Right atrium auricular region (tissue), 2 donors: ENCODE results near the gene KRTAP4-16. TPM values are rescaled to one million over a fixed set of nuclear protein-coding genes. Genes with fewer than 3 reads are reported as not detected.

ENCODE experiments used
- DNase-seq: peaks from one replicate; pipeline ENCODE4 v3.0.0-alpha.2; 2019; ENCODE audit warnings: low spot score
- H3K27ac ChIP-seq, 2 donors: fragments of 200-600 bp; sonication (generic); 1 replicate in 1 of 2; 2 replicates in 1 of 2; pipeline ENCODE4 v1.5.1; 2016 to 2019
- H3K27me3 ChIP-seq, 2 donors: fragments of 200-600 bp; sonication (generic); one replicate each; pipeline versions ENCODE4 v1.5.1 to v1.6.0; 2017 to 2019
- H3K36me3 ChIP-seq: fragments of 200-600 bp; sonication (generic); one replicate; pipeline ENCODE4 v1.5.1; 2016
- H3K4me1 ChIP-seq, 2 donors: fragments of 200-600 bp; sonication (generic); one replicate each; pipeline versions ENCODE4 v1.5.1 to v1.6.0; 2017 to 2019
- H3K4me3 ChIP-seq, 2 donors: fragments of 200-600 bp; sonication (generic); 1 replicate in 1 of 2; 2 replicates in 1 of 2; pipeline ENCODE4 v1.5.1; 2017 to 2019; ENCODE audit warnings: mild to moderate bottlenecking in 1 of 2, moderate library complexity in 1 of 2
- H3K9me3 ChIP-seq, 2 donors: fragments of 200-600 bp; sonication (generic); one replicate each; pipeline ENCODE4 v1.5.1; 2019
- CTCF ChIP-seq, 2 donors: fragments of 200-600 bp; sonication (generic); IDR thresholded peaks; one replicate each; pipeline ENCODE4 v1.5.1; 2019; ENCODE audit warnings: antibody characterized with exemption in 2 of 2
- total RNA-seq, 2 donors: library from RNA; depleted of rRNA; stranded (reverse); fragments of >200 nt; gene quantifications; one replicate each; pipeline ENCODE4 v1.1.0, GENCODE V29; 2016

KRTAP4-16 gene
- total RNA-seq, 2 donors from 2014 or later, result not detected

GRCh38 chr17:41082626-41083025, 19.4 kb downstream of the KRTAP4-16 start:
- no peak for TF ChIP-seq CTCF (IDR thresholded peaks at IDR 0.05)
- no peaks in the 10 kb centered on the region for H3K9me3 ChIP-seq
- H3K27ac ChIP-seq, result no peak overlapping the region
- no peaks in the 10 kb centered on the region for H3K4me1 ChIP-seq
- no peaks in the 10 kb centered on the region for H3K36me3 ChIP-seq
- DNase-seq, result no peak
- no peaks in the 10 kb centered on the region for H3K27me3 ChIP-seq
- H3K4me3 ChIP-seq, result no peak overlapping the region

GRCh38 chr17:41076788-41077187, 25.2 kb downstream of the KRTAP4-16 start:
- Histone ChIP-seq H3K4me1 (no peaks in the 10 kb centered on the region), H3K9me3 (no peaks in the 10 kb centered on the region), H3K27ac (no peak overlapping the region), H3K36me3 (no peaks in the 10 kb centered on the region), H3K27me3 (no peaks in the 10 kb centered on the region), H3K4me3 (no peak overlapping the region)
- no peak for DNase-seq
- no peak for TF ChIP-seq CTCF (IDR thresholded peaks at IDR 0.05)

GRCh38 chr17:41073676-41074075, 28.3 kb downstream of the KRTAP4-16 start:
- Histone ChIP-seq H3K4me1 (no peaks in the 10 kb centered on the region), H3K4me3 (no peak overlapping the region), H3K36me3 (no peaks in the 10 kb centered on the region), H3K27ac (no peak overlapping the region), H3K27me3 (no peaks in the 10 kb centered on the region), H3K9me3 (no peaks in the 10 kb centered on the region)
- DNase-seq, result no peak
- TF ChIP-seq CTCF (IDR thresholded peaks at IDR 0.05), result no peak

GRCh38 chr17:41071606-41072360, 30.2 kb downstream of the KRTAP4-16 start:
- no peak for DNase-seq
- Histone ChIP-seq H3K27me3 (no peaks in the 10 kb centered on the region), H3K27ac (no peak overlapping the region), H3K4me3 (no peak overlapping the region), H3K4me1 (no peaks in the 10 kb centered on the region), H3K9me3 (no peaks in the 10 kb centered on the region), H3K36me3 (no peaks in the 10 kb centered on the region)
- TF ChIP-seq CTCF (IDR thresholded peaks at IDR 0.05), result no peak

DNA sequence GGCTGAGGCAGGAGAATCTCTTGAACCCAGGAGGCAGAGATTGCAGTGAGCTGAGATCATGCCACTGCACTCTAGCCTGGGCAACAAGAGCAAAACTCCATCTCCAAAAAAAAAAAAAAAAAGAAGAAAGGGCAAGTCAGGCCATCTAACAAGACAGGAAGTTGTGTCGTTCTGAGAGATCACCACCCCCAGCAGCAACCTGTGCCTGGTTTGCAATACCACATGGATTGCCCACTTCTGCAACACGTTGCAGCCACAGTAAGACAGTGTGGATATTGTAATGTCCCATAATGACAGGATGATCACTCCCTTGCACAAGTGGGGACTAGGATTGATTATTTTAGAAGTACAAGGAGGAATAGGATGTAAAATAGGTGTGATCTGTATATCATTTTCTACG, 33.0 kb downstream of the KRTAP4-16 start:
- no peaks in the 10 kb centered on the region for H3K4me1 ChIP-seq
- no peaks in the 10 kb centered on the region for H3K36me3 ChIP-seq
- no peak for TF ChIP-seq CTCF (IDR thresholded peaks at IDR 0.05)
- no peak for DNase-seq
- no peak overlapping the region for H3K27ac ChIP-seq
- H3K27me3 ChIP-seq, result no peaks in the 10 kb centered on the region
- no peak overlapping the region for H3K4me3 ChIP-seq
- no peaks in the 10 kb centered on the region for H3K9me3 ChIP-seq

DNA sequence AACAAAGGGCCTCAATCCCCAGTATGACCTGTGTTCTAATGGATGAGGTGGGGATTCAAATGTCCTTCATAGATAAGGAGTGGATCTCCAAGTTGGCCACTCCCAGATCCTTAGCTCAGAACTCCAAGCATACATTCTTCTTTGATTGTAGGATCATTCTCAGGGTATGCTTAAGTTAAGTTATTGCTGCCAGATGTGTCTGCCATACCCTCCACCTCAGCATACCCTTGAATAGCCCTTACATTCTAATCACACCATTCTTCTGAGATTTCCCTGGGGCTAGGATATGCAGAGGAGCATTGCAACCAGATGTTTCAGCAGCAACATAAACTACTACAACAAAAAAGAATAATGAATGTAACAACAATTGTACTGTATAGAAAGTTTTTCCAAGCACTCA, 34.7 kb downstream of the KRTAP4-16 start:
- Histone ChIP-seq H3K27me3 (no peaks in the 10 kb centered on the region), H3K36me3 (no peaks in the 10 kb centered on the region), H3K9me3 (no peaks in the 10 kb centered on the region), H3K4me3 (no peak overlapping the region), H3K27ac (no peak overlapping the region), H3K4me1 (no peaks in the 10 kb centered on the region)
- DNase-seq, result no peak
- no peak for TF ChIP-seq CTCF (IDR thresholded peaks at IDR 0.05)
